ENCODE data around the gene SH3RF2.

The SH3RF2 gene

DNA sequence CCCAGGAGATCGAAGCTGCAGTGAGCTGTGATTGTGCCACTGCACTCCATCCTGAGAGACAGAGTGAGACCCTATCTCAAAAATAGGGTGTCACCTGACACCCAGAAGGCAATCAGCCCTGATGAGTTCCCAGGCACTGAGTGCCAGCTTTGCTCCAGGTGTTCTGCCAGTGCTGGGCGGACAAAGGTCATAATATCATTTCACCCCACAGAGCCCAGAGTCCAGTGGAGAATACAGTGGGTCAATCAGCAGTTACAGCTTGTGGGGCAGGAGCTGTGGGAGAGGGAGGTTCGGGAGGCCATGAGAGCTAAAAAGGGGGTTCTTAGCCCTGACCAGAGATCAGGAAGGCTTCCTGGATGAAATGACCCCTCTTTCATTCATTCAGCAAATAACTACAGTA is 24.4 kb upstream of the SH3RF2 start:
- no peak overlapping the region for H3K9ac ChIP-seq (ENCODE audit: low read length)
- H3K9me2 ChIP-seq (ENCODE audit: low read depth, low read length), result no peaks in the 10 kb centered on the region
- no peak overlapping the region for H3K4me2 ChIP-seq (ENCODE audit: low read length)
- H2AFZ ChIP-seq (ENCODE audit: low read length), result no peak overlapping the region
- no peaks in the 10 kb centered on the region for H3K9me3 ChIP-seq (ENCODE audit: low read length)
- H4K20me1 ChIP-seq (ENCODE audit: insufficient read depth, low read length), result no peaks in the 10 kb centered on the region
- H3K4me3 ChIP-seq (ENCODE audit: low read depth, low read length, poor library complexity, severe bottlenecking), result no peak overlapping the region
- no peak overlapping the region for H3K27ac ChIP-seq (ENCODE audit: low read depth, low read length, poor library complexity, severe bottlenecking)
- H3K36me3 ChIP-seq (ENCODE audit: insufficient read depth, low read length), result no peaks in the 10 kb centered on the region
- H3K79me2 ChIP-seq (ENCODE audit: insufficient read depth, low read length), result no peaks in the 10 kb centered on the region
- no peak for TF ChIP-seq EZH2 (IDR thresholded peaks at IDR 0.05; ENCODE audit: borderline replicate concordance, low read length)
- TF ChIP-seq, protein P1, sequence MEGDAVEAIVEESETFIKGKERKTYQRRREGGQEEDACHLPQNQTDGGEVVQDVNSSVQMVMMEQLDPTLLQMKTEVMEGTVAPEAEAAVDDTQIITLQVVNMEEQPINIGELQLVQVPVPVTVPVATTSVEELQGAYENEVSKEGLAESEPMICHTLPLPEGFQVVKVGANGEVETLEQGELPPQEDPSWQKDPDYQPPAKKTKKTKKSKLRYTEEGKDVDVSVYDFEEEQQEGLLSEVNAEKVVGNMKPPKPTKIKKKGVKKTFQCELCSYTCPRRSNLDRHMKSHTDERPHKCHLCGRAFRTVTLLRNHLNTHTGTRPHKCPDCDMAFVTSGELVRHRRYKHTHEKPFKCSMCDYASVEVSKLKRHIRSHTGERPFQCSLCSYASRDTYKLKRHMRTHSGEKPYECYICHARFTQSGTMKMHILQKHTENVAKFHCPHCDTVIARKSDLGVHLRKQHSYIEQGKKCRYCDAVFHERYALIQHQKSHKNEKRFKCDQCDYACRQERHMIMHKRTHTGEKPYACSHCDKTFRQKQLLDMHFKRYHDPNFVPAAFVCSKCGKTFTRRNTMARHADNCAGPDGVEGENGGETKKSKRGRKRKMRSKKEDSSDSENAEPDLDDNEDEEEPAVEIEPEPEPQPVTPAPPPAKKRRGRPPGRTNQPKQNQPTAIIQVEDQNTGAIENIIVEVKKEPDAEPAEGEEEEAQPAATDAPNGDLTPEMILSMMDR (IDR thresholded peaks at IDR 0.05; ENCODE audit: low read length), result no peak
- H3F3A ChIP-seq (ENCODE audit: insufficient read depth, low read length), result no peaks in the 10 kb centered on the region
- H3K4me1 ChIP-seq (ENCODE audit: insufficient read depth, low read length, severe bottlenecking), result no peaks in the 10 kb centered on the region
- H3K27me3 ChIP-seq (ENCODE audit: insufficient read depth, low read length), result no peaks in the 10 kb centered on the region

DNA sequence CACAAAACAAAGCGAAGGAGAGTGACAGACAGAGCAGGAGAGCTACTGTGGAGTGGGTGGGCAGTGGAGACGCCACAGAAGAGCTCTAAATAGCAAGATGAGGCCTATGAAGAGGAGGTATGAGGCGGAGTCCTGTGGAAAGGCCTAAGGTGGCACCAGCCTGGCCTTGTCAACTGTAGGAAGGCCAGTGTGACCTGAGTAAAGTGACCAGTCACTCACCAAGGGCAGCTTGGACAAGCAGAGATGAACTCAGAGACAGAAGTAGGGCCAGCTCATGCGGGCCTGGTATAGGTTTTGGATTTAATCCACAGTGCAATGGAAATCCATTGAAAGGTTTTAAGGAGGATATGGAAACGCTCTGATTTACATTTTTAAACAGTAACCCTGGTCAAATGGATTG is 23.8 kb upstream of the SH3RF2 start:
- H3K9ac ChIP-seq (ENCODE audit: low read length), result no peak overlapping the region
- H4K20me1 ChIP-seq (ENCODE audit: insufficient read depth, low read length), result no peaks in the 10 kb centered on the region
- H3K36me3 ChIP-seq (ENCODE audit: insufficient read depth, low read length), result no peaks in the 10 kb centered on the region
- H3K4me2 ChIP-seq (ENCODE audit: low read length), result no peak overlapping the region
- H3K27ac ChIP-seq (ENCODE audit: low read depth, low read length, poor library complexity, severe bottlenecking), result no peak overlapping the region
- H3F3A ChIP-seq (ENCODE audit: insufficient read depth, low read length), result no peaks in the 10 kb centered on the region
- H3K4me3 ChIP-seq (ENCODE audit: low read depth, low read length, poor library complexity, severe bottlenecking), result no peak overlapping the region
- no peaks in the 10 kb centered on the region for H3K9me2 ChIP-seq (ENCODE audit: low read depth, low read length)
- no peaks in the 10 kb centered on the region for H3K79me2 ChIP-seq (ENCODE audit: insufficient read depth, low read length)
- H2AFZ ChIP-seq (ENCODE audit: low read length), result no peak overlapping the region
- no peaks in the 10 kb centered on the region for H3K4me1 ChIP-seq (ENCODE audit: insufficient read depth, low read length, severe bottlenecking)
- H3K9me3 ChIP-seq (ENCODE audit: low read length), result no peaks in the 10 kb centered on the region
- H3K27me3 ChIP-seq (ENCODE audit: insufficient read depth, low read length), result no peaks in the 10 kb centered on the region
- no peak for TF ChIP-seq EZH2 (IDR thresholded peaks at IDR 0.05; ENCODE audit: borderline replicate concordance, low read length)
- TF ChIP-seq, protein P1 (IDR thresholded peaks at IDR 0.05; ENCODE audit: low read length), result no peak

DNA sequence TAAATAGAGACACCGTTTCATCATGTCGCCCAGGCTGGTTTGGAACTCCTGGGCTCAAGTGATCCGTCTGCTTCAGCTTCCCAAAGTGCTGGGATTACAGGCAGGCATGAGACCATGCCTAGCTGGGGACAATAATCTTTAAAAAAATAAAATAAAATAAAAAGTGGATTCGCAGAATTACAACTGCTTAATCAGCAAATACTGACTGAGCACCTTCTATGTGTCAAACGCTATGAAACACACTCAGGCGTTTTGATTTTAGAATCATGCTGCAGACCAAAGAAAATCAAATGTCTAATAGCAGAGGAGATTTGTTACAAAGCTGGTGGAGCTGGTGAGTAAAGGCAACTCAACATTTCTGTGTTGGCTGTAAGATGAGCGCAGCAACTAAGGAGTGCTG is 22.7 kb upstream of the SH3RF2 start:
- Histone ChIP-seq H3K4me3 (ENCODE audit: low read depth, low read length, poor library complexity, severe bottlenecking) (no peak overlapping the region), H3K27ac (ENCODE audit: low read depth, low read length, poor library complexity, severe bottlenecking) (no peak overlapping the region), H3F3A (ENCODE audit: insufficient read depth, low read length) (no peaks in the 10 kb centered on the region), H3K9me2 (ENCODE audit: low read depth, low read length) (no peaks in the 10 kb centered on the region), H3K4me1 (ENCODE audit: insufficient read depth, low read length, severe bottlenecking) (no peaks in the 10 kb centered on the region), H2AFZ (ENCODE audit: low read length) (no peak overlapping the region), H3K9me3 (ENCODE audit: low read length) (no peaks in the 10 kb centered on the region), H3K79me2 (ENCODE audit: insufficient read depth, low read length) (no peaks in the 10 kb centered on the region), H3K4me2 (ENCODE audit: low read length) (no peak overlapping the region), H3K27me3 (ENCODE audit: insufficient read depth, low read length) (no peaks in the 10 kb centered on the region), H3K36me3 (ENCODE audit: insufficient read depth, low read length) (no peaks in the 10 kb centered on the region), H3K9ac (ENCODE audit: low read length) (no peak overlapping the region), H4K20me1 (ENCODE audit: insufficient read depth, low read length) (no peaks in the 10 kb centered on the region)
- TF ChIP-seq, protein P1 (IDR thresholded peaks at IDR 0.05; ENCODE audit: low read length), result no peak
- TF ChIP-seq EZH2 (IDR thresholded peaks at IDR 0.05; ENCODE audit: borderline replicate concordance, low read length), result no peak

Measured in OCI-LY1 (cell line).